Measurements from ENCODE around the gene B4GAT1.
"Not testable (repeated sequence)": the region's sequence is repeated elsewhere in the genome, so short reads cannot be mapped to it uniquely, and the experiment has no call there.

B4GAT1 gene

DNA sequence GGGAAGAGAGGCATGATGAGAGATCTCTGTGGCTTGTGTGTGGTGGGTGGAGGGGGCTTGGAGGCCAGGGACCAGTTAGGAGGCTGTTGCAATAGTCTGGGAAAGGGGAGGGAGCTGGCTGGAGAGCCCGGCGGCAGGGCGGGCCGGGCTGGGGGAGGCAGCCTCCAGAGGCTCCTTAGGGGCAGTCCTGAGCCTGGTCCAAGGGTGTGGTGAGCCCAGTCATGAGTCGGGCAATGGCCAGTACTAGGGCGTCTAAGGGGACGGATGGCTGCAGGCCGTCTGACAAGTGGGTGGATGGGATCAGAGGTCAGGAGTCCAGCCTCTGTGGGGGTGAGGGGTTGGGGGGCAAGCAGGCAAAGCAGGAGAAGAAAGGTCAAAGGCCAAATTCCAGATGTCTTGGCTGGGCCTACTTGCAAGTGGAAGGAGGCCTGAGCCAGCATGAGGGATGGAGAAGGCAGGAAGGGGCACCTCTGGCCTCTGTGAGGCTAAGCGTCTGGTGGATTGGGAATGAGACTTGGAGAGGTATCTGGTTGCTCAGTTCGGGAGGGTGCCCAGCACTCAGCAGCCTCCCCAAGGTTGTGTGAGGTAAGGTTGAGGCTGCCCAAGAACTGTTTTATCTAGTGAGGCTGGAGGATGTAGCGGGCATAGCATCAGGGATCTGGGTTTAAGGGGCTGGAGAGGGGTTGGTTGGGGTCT is 24.5 kb downstream of the B4GAT1 start:
- DNase-seq (ENCODE audit: low spot score), result no peak

DNA sequence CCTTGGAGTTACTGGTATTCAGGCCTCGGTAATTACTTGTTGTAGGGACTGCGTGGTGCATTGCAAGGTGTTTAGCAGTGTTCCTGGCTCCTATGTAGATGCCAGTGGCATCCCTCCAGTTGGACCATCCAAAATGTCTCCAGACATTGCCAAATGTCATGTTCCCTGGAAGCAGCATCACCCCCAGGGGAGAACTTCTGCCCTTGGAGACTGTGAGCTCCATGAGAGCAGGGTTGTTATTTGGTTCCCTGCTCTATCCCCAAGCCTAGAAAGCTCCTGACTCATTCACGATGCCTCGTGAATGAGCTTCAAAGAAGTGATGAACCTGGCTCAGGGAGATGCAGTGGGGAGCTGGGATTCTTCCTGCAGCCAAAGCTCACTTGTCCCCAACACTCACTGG is 25.8 kb downstream of the B4GAT1 start:
- DNase-seq (ENCODE audit: low spot score), result no peak

DNA sequence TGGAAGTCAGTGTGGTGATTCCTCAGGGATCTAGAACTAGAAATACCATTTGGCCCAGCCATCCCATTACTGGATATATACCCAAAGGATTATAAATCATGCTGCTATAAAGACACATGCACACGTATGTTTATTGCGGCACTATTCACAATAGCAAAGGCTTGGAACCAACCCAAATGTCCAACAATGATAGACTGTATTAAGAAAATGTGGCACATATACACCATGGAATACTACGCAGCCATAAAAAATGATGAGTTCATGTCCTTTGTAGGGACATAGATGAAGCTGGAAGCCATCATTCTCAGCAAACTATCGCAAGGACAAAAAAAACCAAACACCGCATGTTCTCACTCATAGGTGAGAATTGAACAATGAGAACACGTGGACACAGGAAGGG is 26.7 kb downstream of the B4GAT1 start:
- DNase-seq (ENCODE audit: low spot score), result not testable (repeated sequence)

DNA sequence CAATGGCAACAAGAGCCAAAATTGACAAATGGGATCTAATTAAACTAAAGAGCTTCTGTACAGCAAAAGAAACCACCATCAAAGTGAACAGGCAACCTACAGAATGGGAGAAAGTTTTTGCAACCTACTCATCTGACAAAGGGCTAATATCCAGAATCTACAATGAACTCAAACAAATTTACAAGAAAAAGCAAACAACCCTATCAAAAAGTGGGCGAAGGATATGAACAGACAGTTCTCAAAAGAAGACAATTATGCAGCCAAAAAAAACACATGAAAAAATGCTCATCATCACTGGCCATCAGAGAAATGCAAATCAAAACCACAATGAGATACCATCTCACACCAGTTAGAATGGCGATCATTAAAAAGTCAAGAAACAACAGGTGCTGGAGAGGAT is 27.1 kb downstream of the B4GAT1 start:
- DNase-seq (ENCODE audit: low spot score), result not testable (repeated sequence)

DNA sequence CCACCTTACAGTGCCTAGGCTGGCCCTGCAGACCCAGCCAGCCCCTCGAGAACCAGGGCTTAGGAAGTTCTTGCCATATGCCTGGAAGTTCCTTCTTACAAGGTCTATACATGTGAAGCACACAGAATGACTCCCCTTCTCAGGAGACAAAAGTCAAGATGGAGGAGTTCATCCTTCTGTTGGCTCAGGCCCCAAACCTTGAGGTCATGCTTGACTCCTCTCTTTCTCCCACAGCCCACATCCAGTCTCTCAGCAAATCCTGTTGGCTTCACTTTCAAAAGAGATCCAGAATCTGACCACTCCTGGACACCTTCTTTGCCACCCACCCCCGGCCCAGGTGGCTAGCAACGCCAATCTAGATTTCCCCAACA is 28.8 kb downstream of the B4GAT1 start:
- no peak for DNase-seq (ENCODE audit: low spot score)

DNA sequence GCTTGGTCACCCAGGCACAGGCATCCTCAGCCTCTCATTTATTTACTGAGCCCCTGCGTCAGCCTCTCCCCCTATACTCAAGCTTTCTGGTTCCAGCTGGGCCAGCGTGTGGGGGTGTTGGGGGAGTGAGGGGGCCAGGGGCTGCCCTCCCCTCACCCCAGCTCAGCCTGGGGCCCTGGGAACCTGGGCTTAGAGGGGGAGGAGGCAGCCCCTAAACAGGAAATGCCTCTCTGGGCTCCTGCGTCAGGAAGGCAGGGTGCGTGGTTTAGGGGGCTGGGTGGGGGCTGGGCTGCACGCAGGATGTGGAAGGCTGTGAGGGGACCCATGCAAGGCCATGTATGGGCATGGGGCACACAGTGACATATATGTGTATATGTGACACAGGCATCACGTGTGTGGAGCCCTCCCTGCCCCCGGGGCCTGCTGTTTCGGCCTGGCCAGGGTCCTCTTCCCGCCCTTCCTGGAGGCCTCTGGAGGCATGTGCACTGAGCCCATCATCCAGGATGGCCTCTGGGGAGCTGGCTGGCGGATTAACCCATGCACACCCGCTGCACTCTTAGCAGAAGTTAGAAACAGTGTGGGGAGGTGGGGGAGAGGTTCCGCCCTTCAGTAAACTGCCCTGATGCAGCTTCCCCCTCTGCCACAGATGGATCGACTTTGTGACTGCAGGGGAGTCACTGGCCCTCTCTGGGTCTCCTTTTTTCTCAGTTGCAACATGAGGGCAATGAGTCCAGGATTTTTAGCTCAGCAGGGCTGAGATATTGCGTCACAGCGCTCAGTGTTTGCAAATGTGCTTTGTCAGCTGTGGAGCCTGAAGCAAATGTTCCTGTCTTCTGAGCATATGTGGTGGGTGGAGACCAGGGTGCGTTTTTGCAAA is 29.5 kb downstream of the B4GAT1 start:
- no peak for DNase-seq (ENCODE audit: low spot score)

DNA sequence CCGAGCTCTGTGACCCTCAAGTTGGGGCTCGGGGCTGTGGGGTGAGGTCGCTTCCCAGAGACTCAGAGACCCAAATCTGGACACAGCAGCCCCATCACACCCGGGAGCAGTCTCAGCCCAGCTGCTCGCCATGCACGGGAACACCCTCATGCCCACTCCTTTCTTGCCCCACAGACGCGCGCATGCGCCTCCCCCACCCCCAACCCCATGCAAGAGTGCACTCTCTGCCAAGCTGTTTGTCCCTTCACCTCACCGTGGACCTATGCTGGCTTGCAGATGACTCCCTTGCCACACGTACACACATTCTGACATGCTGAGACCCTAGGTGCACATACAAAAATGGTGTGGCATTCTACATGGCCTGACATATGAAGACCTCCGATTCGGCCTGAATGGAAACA is 30.1 kb downstream of the B4GAT1 start:
- no peak for DNase-seq (ENCODE audit: low spot score)

DNA sequence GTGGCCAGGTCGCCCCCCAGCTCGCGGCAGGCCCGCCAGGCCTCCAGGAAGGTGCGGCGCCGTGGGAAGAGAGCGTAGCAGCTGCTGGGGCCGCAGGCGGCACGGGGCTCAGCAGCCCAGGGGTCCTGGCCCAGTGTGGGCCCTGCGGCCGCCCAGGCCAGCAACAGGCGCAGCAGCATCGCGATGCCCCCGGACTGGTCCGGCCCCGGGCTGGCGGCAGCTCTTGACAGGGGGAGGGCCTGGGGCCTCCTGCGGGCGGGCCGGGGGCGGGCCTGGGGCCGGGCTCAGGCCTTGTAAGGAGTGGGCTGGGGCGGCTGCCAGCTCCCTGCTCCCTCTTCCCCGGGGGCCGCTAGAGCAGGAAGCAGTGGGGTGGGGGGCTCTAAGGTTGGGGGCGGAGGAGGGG is 30.6 kb downstream of the B4GAT1 start, which contains the start of gene CD248:
Gene CD248, minus strand, starts transcription at position 196 of the 403 bp plus-strand sequence. Its CDS starts 17 bp downstream, at position 179.
- DNase-seq (ENCODE audit: low spot score), result no peak

DNA sequence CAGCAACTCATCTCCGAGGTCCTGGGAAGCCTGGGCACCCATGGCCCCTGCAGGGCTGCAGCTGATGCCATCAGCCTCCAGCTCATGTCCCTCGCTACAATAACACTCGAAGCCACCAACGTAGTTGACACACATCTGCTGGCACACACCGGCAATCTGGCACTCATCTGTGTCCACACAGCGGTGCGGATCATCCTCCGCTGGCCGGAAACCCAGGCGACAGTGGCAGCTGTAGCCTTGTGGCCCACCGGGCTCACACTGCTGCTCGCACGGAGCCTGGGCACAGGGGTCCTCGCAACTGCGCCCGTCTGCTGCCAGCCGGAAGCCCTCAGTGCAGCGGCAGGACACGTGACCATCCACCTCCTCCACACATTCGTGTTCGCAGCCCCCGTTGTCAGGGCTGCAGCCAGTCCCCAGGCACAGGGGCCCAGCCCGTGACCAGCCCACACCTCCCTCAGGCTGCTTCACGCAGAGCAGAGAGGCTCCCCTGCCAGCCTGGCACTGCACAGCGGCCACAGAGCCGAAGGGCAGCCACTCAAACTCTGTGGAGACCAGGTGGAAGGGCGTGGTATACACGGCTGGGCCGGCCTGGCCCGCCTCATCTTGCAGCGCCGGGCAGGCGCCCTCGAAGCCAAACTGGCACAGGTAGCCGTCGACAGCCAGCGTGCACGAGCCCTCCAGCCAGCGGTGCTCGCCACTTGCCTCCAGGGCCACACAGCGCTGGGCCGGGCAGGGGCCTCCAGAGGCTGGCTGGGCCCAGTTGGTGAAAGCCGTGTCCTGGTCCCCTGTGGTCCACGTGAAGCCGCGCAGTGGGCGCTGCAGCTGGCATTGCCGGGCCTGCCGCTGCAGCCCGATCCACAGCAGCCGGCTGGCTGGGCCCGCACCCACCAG is 31.3 kb downstream of the B4GAT1 start:
- DNase-seq (ENCODE audit: low spot score), result no peak

DNA sequence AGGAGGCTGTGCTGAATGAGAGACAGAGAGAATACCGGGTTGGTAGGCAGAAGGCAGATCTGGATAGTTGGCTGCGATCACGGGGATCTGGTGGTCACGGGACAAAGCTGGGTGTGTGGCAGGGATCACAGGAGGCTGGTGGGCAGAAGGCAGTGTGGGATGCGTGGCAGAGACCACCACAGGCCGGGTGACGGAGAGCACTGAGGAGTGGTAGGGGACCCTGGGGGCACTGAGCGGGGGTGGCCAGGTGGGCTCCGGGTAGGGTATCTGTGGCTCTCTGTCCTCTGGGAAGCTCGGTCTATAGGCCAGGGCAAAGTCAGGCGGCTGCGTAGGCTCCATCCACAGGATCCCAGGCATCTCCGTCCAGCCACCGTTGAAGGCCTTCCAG is 31.9 kb downstream of the B4GAT1 start:
- no peak for DNase-seq (ENCODE audit: low spot score)

DNA sequence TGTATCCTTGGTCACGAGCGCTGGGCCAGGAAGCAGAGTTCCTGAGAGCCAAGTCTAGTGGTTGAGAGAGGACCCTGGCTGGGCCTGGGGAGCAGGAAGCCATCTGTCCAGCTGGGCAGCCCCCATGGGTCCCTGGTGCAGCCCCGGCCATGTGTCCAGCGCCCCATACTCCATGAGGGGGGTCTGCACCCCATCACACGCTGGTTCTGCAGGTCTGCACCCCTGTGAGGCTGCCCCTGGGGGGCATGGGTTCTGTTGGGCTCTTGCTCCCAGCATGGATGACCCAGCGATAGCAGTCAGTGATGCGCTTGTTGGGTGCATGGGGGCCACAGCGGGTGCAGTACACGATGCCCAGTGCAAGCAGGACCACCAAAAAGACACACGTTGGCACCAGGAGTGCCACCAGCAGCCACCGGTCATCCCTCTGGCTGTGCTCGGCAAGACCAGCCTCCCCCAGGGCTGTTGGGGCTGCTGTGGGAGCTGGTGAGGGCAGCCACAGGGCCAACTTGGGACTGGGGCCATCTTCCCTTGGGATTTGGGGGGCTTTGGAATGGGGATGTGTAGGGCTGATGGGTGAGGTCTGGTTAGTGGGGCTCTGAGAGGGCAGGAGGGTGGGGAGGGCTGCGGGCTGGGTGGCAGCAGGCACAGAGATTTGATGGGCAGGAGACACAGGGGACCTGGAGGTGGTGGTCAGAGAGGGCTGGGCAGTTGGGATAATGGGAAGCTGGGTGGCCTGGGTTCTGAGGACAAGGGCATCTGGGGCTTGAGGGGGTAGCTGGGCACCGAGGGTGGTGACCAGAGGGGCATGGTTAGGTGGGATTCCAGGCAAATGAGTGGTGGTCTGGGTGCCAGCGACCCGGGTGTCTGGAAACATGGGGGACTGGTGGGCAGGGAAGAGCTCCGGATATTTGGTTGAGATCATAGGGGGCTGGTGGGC is 32.6 kb downstream of the B4GAT1 start:
- DNase-seq (ENCODE audit: low spot score), result no peak

DNA sequence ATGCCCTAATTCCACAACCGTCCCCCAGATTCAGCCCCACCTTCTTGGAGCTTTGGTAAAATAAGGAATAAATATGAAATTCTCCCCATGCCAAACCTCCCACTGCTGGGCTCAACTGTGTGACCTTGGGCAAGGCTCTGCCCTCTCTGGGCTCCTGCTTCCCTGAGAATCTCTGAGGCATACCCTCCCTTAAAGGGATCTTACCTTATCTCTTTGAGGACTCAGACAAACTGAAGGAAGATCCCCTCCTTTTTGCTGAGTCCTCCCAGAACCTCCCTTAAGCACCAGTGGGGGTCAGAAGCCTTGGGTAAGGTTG is 33.3 kb downstream of the B4GAT1 start:
- no peak for DNase-seq (ENCODE audit: low spot score)

DNA sequence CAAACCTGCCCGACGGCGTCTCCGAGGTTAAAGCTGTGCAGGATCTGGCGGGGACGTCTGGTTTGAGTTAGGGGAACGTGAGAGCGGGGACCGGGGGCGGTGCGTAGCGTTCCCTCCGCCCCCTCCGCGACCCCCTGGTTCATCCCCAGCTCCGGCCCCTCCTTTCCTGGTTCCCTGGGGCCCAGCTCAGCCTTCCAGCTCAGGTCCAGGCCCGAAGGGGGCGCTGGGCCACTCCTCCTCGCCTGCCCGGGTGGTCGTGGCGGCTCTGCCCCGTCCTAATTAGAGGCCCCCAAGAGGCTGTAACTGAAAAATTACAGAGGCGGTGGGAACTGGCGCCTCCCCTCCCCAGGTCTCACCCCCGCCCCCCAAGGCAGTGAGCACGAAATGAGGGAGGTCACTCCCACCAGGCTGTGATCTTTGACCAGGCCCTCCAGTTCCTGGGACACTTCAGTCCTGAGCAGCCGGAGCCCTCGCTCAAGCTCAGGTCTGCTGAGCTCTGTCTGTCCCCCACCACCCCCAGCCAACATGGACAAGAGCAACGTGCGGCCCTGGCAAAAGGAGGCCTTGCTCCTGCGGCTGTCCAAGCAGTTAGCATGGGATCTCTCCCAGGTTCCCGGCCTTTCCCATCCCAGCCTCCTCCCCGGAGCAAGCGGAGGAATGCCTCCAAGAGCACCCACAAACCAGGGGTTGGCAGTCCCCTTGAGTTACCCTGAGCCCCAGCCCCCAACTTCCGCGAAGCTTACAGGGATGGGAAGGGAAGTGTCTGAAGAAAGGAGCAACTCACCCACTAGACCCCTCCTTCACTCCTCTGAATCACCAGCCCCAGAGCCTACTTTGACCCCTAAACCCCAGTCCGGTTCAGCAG is 33.9 kb downstream of the B4GAT1 start:
- no peak for DNase-seq (ENCODE audit: low spot score)

DNA sequence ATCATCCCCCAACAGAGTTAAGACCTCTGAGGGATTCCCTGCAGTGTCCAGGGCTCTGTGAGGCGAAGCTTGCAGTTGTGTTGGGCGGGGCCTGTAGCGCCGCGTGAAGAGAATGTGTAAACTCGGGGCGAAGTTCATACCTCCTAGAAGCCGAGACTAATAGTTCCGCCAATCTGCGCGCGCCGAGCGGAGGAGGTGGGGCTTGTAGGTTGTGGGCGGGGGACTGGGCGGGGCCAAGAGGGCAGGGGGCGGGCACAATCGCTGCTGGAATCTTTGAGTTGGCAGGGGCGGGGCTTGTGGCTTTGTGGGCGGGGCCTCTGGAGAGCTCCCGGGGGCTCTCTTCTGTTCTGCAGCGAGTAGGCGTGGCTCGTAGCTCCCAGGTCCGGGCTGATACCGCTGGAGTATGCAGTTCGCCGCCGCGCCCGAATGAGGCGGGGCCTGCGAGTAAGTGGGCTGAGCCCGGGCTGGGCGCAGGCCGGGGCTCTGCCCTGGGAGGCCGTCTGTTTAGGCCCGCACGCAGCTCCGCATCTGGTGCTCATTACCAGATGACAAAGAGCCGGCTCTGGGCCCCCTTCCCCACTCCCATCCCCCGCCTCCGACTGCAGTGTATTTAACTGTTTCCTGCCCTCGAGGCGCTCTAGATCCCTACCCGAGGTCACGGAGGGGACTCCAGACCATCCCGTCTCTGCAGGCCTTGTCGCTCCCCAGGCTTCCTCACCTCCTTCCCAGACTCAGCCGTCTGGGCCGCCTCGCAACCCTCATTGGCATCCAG is 34.7 kb downstream of the B4GAT1 start:
- DNase-seq (ENCODE audit: low spot score), result peak; percentile 97

DNA sequence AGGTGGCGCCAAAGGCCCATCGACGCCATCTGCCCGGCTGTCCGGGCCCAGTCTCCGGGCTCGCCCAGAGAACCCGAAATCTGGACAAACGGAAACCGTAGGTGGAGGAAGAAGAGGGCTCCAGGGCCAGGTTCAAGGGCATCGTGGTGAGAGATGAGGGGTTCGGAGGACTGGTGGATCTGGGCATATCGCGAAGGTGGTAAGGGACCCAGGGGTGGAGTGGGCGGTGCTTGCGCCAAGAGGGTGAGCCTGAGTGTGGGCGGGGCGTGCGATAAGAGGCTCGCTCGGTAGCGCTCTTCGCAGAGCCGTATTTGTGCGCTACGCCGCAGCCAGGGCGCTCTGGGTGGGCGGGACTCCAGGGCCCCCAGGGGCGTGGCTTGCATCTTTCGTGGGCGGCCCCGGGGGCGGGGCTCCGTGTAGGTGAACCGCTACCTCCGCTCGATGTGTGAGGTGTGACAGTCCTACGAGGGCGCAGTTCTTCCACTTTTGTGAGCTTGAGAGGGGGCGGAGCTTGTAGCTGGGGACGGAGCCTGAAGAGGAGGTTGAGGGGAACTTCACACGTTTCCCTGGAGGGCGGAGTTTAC is 35.4 kb downstream of the B4GAT1 start:
- peak; percentile 93 for DNase-seq (ENCODE audit: low spot score)

DNA sequence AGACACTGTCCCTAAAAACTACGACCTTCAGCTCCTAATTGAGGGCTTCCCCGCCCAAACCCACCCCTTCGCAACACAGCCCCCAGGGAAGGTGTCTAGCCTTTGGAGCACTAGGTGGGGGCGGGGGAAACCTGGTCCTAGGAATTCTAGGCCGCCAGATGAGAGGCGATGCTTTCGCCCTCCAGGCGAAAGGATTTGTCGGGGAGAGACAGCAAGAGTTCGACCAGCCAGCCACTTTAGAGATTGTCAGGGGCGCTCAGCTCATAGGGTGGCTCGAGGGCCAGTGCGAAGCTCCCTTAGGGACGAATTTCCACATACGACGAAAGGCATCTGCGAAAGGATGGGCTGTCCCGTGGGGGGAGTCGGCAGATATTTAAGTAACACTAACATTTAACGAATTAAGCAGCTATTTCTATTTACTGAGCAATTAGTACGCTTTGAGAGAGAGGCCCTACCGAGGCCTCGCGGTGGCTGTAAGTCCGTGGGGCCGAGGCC is 35.9 kb downstream of the B4GAT1 start:
- no peak for DNase-seq (ENCODE audit: low spot score)

DNA sequence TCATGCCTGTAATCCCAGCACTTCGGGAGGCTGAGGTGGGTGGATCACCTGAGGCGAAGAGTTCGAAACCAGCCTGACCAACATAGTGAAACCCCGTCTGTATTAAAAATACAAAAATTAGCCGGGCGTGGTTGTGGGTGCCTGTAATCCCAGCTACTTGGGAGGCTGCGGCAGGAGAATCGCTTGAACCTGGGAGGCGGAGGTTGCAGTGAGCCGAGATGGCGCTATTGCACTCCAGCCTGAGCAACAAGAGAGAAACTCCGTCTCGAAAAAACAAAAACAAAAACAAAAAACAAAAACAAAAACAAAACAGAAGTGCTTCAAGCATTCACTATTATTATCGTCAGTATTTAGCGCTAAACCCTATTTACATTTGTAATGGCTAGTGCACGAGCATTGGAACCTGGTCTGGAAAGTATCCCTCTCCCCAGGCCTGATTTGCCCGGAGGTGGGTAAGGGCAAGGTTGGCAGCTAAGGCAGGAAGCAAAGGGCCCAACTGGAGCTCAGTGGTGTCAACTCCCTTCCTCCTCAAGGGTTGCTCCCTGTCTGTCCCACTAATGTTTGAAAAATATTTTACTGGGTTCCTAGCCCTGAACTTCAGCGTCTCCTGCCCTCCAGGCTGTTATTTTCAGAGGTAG is 36.5 kb downstream of the B4GAT1 start:
- DNase-seq (ENCODE audit: low spot score), result not testable (repeated sequence)

DNA sequence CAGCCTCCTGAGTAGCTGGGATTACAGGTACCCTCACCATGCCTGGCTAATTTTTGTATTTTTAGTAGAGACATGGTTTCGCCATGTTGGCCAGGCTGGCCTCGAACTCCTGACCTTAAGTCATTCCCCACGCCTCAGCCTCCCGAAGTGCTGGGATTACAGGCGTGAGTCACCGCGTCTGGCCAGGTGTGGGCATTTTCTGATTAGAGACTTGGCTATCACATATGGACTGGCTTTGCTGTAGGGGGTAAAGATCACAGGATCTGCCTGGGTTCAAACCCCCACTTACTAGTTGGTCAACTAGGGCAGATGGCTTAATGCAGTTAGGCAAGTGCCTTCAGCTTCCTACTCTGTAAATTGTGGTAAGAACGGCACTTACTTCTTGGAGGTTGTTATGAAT is 37.1 kb downstream of the B4GAT1 start:
- DNase-seq (ENCODE audit: low spot score), result no peak

DNA sequence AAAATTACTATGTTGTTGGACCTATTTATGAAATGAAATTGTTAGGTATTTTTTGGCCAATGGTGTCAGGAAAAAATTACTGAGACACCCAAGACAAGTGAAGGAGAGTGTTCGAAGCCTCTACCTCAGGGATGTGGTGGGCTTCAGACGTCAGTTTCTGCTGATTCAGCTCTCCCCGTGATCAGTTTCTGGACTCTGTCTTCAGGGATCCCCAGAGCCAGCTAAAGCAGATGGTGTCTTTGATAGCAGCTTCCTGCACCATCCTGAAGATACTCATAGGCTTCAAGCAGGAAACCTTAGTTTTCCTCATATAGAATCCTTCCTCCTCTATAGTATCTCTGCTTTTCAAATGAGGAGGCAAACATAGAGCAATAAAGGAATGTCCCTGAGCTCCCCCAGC is 38.0 kb downstream of the B4GAT1 start:
- no peak for DNase-seq (ENCODE audit: low spot score)
